Mesenchymal stem cell (in vitro differentiated cells and primary cell): Measurements from ENCODE around the gene ANKRD29.
"Not testable (repeated sequence)": the region's sequence is repeated elsewhere in the genome, so short reads cannot be mapped to it uniquely, and the experiment has no call there.

Source experiments
- DNase-seq: peaks from one replicate; pipeline ENCODE4 v3.0.0-alpha.2; 2013
- H2AFZ ChIP-seq: one replicate; pipeline ENCODE4 v1.6.1; 2013; ENCODE audit warnings: low read depth, mild to moderate bottlenecking, control low read depth, inconsistent platforms, low read length, moderate library complexity
- H2AK5ac ChIP-seq: 2 replicates; pipeline ENCODE4 v1.6.1; 2013; ENCODE audit warnings: low read length, moderate library complexity, mild to moderate bottlenecking, inconsistent platforms; ENCODE audit not compliant: severe bottlenecking
- H2BK120ac ChIP-seq: one replicate; pipeline ENCODE4 v1.6.1; 2013; ENCODE audit warnings: low read depth, mild to moderate bottlenecking, inconsistent platforms, low read length, moderate library complexity
- H2BK12ac ChIP-seq, 2 experiments: one replicate each; pipeline ENCODE4 v1.6.1; 2013; ENCODE audit warnings: inconsistent platforms in 2 of 2, low read length in 2 of 2, mild to moderate bottlenecking in 2 of 2, moderate library complexity in 2 of 2, control low read depth in 1 of 2
- H2BK15ac ChIP-seq: one replicate; pipeline ENCODE4 v1.6.1; 2013; ENCODE audit warnings: mild to moderate bottlenecking, low read depth, inconsistent platforms; ENCODE audit not compliant: poor library complexity, severe bottlenecking
- H2BK5ac ChIP-seq: 2 replicates; pipeline ENCODE4 v1.6.1; 2013; ENCODE audit warnings: low read depth, mild to moderate bottlenecking, low read length, control low read depth, inconsistent platforms; ENCODE audit not compliant: poor library complexity, severe bottlenecking
- H3K14ac ChIP-seq, 2 experiments: one replicate each; pipeline ENCODE4 v1.6.1; 2013; ENCODE audit warnings: inconsistent platforms in 2 of 2, low read length in 2 of 2, control low read depth in 1 of 2, mild to moderate bottlenecking in 1 of 2, moderate library complexity in 1 of 2
- H3K18ac ChIP-seq, 2 experiments: one replicate each; pipeline ENCODE4 v1.6.1; 2013; ENCODE audit warnings: inconsistent platforms in 2 of 2, low read length in 2 of 2, control low read depth in 1 of 2, low read depth in 1 of 2, mild to moderate bottlenecking in 1 of 2
- H3K23ac ChIP-seq, 2 experiments: one replicate each; pipeline ENCODE4 v1.6.1; 2013; ENCODE audit warnings: inconsistent platforms in 2 of 2, low read length in 2 of 2, mild to moderate bottlenecking in 2 of 2, moderate library complexity in 2 of 2, control low read depth in 1 of 2
- H3K27ac ChIP-seq: 2 replicates; pipeline ENCODE4 v1.5.1; 2013; ENCODE audit warnings: mild to moderate bottlenecking, moderate library complexity, low read length, control low read depth, inconsistent platforms; ENCODE audit not compliant: poor library complexity, severe bottlenecking
- H3K27me3 ChIP-seq, 2 experiments: 2 replicates each; pipeline versions ENCODE4 v1.6.1 to v1.7.0; 2013; ENCODE audit warnings: low read length in 2 of 2, mild to moderate bottlenecking in 2 of 2, moderate library complexity in 2 of 2, control low read depth in 1 of 2, inconsistent platforms in 1 of 2; ENCODE audit not compliant: control insufficient read depth in 1 of 2, insufficient read depth in 1 of 2
- H3K36me3 ChIP-seq, 2 experiments: 2 replicates each; pipeline versions ENCODE4 v1.6.1 to v1.7.0; 2013; ENCODE audit warnings: low read length in 2 of 2, control low read depth in 1 of 2, inconsistent platforms in 1 of 2, low read depth in 1 of 2, mild to moderate bottlenecking in 1 of 2; ENCODE audit not compliant: insufficient read depth in 2 of 2, control insufficient read depth in 1 of 2
- H3K4ac ChIP-seq, 2 experiments: one replicate each; pipeline ENCODE4 v1.6.1; 2013; ENCODE audit warnings: inconsistent platforms in 2 of 2, low read length in 2 of 2, mild to moderate bottlenecking in 2 of 2, moderate library complexity in 2 of 2, control low read depth in 1 of 2, low read depth in 1 of 2
- H3K4me1 ChIP-seq: 2 replicates; pipeline ENCODE4 v1.6.1; 2013; ENCODE audit warnings: low read depth, low read length, control low read depth; ENCODE audit not compliant: control insufficient read depth, insufficient read depth
- H3K4me2 ChIP-seq: 2 replicates; pipeline ENCODE4 v1.6.1; 2013; ENCODE audit warnings: low read length, mild to moderate bottlenecking, inconsistent platforms; ENCODE audit not compliant: poor library complexity, severe bottlenecking
- H3K4me3 ChIP-seq, 2 experiments: 2 replicates each; pipeline versions ENCODE4 v1.5.1 to v1.7.0; 2013; ENCODE audit warnings: low read length in 2 of 2, mild to moderate bottlenecking in 2 of 2, control low read depth in 1 of 2, low read depth in 1 of 2; ENCODE audit not compliant: insufficient read depth in 1 of 2
- H3K79me1 ChIP-seq: replicated peaks from 2 replicates; pipeline ENCODE4 v1.6.1; 2013; ENCODE audit warnings: mild to moderate bottlenecking, control low read depth, low read length, inconsistent platforms; ENCODE audit not compliant: poor library complexity, severe bottlenecking
- H3K9ac ChIP-seq: 2 replicates; pipeline ENCODE4 v1.7.0; 2013; ENCODE audit warnings: mild to moderate bottlenecking, low read length, moderate library complexity
- H3K9me3 ChIP-seq: 2 replicates; pipeline ENCODE4 v1.7.0; 2013; ENCODE audit warnings: mild to moderate bottlenecking, low read length; ENCODE audit not compliant: control insufficient read depth
- H4K8ac ChIP-seq: one replicate; pipeline ENCODE4 v1.6.1; 2013; ENCODE audit warnings: inconsistent platforms, mild to moderate bottlenecking, low read length, moderate library complexity
- H4K91ac ChIP-seq: one replicate; pipeline ENCODE4 v1.6.1; 2013; ENCODE audit warnings: mild to moderate bottlenecking, low read length, inconsistent platforms
- WGBS: methylation state at CpG from one replicate; pipeline ENCODE4 v1.1.7; 2013; ENCODE audit warnings: mixed read lengths; 5-methylcytosine and 5-hydroxymethylcytosine counted together

The ANKRD29 gene

GRCh38 chr18:23560186-23560585 lies 102.5 kb downstream of the ANKRD29 start:
- Histone ChIP-seq H4K8ac (no peak overlapping the region), H3K4me2 (no peak overlapping the region), H4K91ac (no peak overlapping the region), H2BK5ac (no peak overlapping the region), H2BK15ac (no peak overlapping the region), H3K23ac (no peak overlapping the region), H3K14ac (no peak overlapping the region), H3K27me3 (no peaks in the 10 kb centered on the region), H3K4ac (no peak overlapping the region), H3K9ac (no peak overlapping the region), H3K4me1 (peaks cover 3% of the 10 kb centered on the region), H3K4me3 (no peak overlapping the region), H2AFZ (no peak overlapping the region), H3K9me3 (no peaks in the 10 kb centered on the region), H2AK5ac (no peak overlapping the region), H2BK12ac (no peak overlapping the region), H3K79me1 (peaks cover 18% of the 10 kb centered on the region), H3K36me3 (peaks cover 32 to 93% of the 10 kb centered on the region in 2 experiments), H3K18ac (no peak overlapping the region), H3K27ac (no peak overlapping the region), H2BK120ac (no peak overlapping the region)
- no peak for DNase-seq
- 93% methylated on average over 3 of the region's 4 CpGs for WGBS

- not testable (repeated sequence) for H3K27ac ChIP-seq, H2BK5ac ChIP-seq, H4K8ac ChIP-seq, H3K14ac ChIP-seq, H2AFZ ChIP-seq, H3K9ac ChIP-seq, H3K4me1 ChIP-seq, DNase-seq, H3K27me3 ChIP-seq, H3K18ac ChIP-seq, H3K4me2 ChIP-seq, H2BK12ac ChIP-seq, H3K23ac ChIP-seq, H3K9me3 ChIP-seq, H2AK5ac ChIP-seq, H3K4me3 ChIP-seq, H3K4ac ChIP-seq, H2BK15ac ChIP-seq, H2BK120ac ChIP-seq, H4K91ac ChIP-seq
- peaks cover 51 to 97% of the 10 kb centered on the region in 2 experiments for H3K36me3 ChIP-seq
- H3K79me1 ChIP-seq: peaks cover 27% of the 10 kb centered on the region
- WGBS: 87% methylated on average over 5 of the region's 8 CpGs
Observed at GRCh38 chr18:23557511-23557910, 105.2 kb downstream of the ANKRD29 start.

- H3K23ac ChIP-seq: no peak overlapping the region
- no peak overlapping the region for H3K18ac ChIP-seq
- no peak overlapping the region for H3K4ac ChIP-seq
- no peak overlapping the region for H3K4me2 ChIP-seq
- H2BK15ac ChIP-seq: no peak overlapping the region
- no peaks in the 10 kb centered on the region for H3K27me3 ChIP-seq
- DNase-seq: no peak
- H4K8ac ChIP-seq: no peak overlapping the region
- no peak overlapping the region for H3K9ac ChIP-seq
- no peak overlapping the region for H3K27ac ChIP-seq
- no peak overlapping the region for H2BK12ac ChIP-seq
- WGBS: 99% methylated on average over 19 of the region's 19 CpGs
- H2AFZ ChIP-seq: no peak overlapping the region
- peaks cover 29% of the 10 kb centered on the region for H3K79me1 ChIP-seq
- H4K91ac ChIP-seq: no peak overlapping the region
- no peak overlapping the region for H3K14ac ChIP-seq
- no peak overlapping the region for H2BK5ac ChIP-seq
- H2BK120ac ChIP-seq: no peak overlapping the region
- H3K36me3 ChIP-seq: peaks cover 56 to 98% of the 10 kb centered on the region in 2 experiments
- H3K4me1 ChIP-seq: no peaks in the 10 kb centered on the region
- no peak overlapping the region for H3K4me3 ChIP-seq
- H2AK5ac ChIP-seq: no peak overlapping the region
- H3K9me3 ChIP-seq: no peaks in the 10 kb centered on the region
Observed at GRCh38 chr18:23556145-23556780, 106.4 kb downstream of the ANKRD29 start.

GRCh38 chr18:23553887-23554286 lies 108.8 kb downstream of the ANKRD29 start:
- peaks cover 51 to 96% of the 10 kb centered on the region in 2 experiments for H3K36me3 ChIP-seq
- no peak overlapping the region for H2AK5ac ChIP-seq
- no peak overlapping the region for H2BK15ac ChIP-seq
- WGBS: 96% methylated on average over 6 of the region's 6 CpGs
- H3K4me2 ChIP-seq: no peak overlapping the region
- H3K14ac ChIP-seq: no peak overlapping the region
- no peak overlapping the region for H3K4me3 ChIP-seq
- no peak overlapping the region for H2AFZ ChIP-seq
- H4K91ac ChIP-seq: no peak overlapping the region
- H3K79me1 ChIP-seq: peaks cover 31% of the 10 kb centered on the region
- H3K9ac ChIP-seq: no peak overlapping the region
- no peaks in the 10 kb centered on the region for H3K4me1 ChIP-seq
- H3K18ac ChIP-seq: no peak overlapping the region
- H3K9me3 ChIP-seq: no peaks in the 10 kb centered on the region
- no peaks in the 10 kb centered on the region for H3K27me3 ChIP-seq
- H3K27ac ChIP-seq: no peak overlapping the region
- DNase-seq: no peak
- no peak overlapping the region for H3K23ac ChIP-seq
- no peak overlapping the region for H2BK5ac ChIP-seq
- no peak overlapping the region for H3K4ac ChIP-seq
- H2BK12ac ChIP-seq: no peak overlapping the region
- no peak overlapping the region for H2BK120ac ChIP-seq
- no peak overlapping the region for H4K8ac ChIP-seq
